Gastrocnemius medialis (tissue), 4 donors: ENCODE data around the gene H2AZ2. TPM values are rescaled to one million over a fixed set of nuclear protein-coding genes. Genes with fewer than 3 reads are reported as not detected.

ENCODE experiments used
- ATAC-seq, 2 donors: fragments of 150-250 bp; one replicate each; pipeline ENCODE4 v1.9.1; 2016
- DNase-seq, 2 donors: peaks; one replicate each; pipeline ENCODE4 v3.0.0-alpha.2; 2019
- H3K27ac ChIP-seq, 4 donors: fragments of 200-600 bp; sonication (generic); 1 replicate in 1 of 4; 2 replicates in 3 of 4; pipeline ENCODE4 v1.5.1; 2016 to 2018; ENCODE audit warnings: mild to moderate bottlenecking in 2 of 4, moderate library complexity in 1 of 4
- H3K27me3 ChIP-seq, 3 donors: fragments of 200-600 bp; sonication (generic) in 2 of 3; 1 replicate in 1 of 3; 2 replicates in 2 of 3; pipeline versions ENCODE4 v1.5.1 to v1.6.0; 2016 to 2019; ENCODE audit warnings: mild to moderate bottlenecking in 1 of 3, moderate library complexity in 1 of 3
- H3K36me3 ChIP-seq, 2 donors: fragments of 200-600 bp; sonication (generic) in 1 of 2; one replicate each; pipeline ENCODE4 v1.5.1; 2017 to 2018
- H3K4me1 ChIP-seq, 2 donors: fragments of 200-600 bp; sonication (generic) in 1 of 2; one replicate each; pipeline ENCODE4 v1.5.1; 2016 to 2017; ENCODE audit warnings: mild to moderate bottlenecking in 2 of 2
- H3K4me3 ChIP-seq, 4 donors: fragments of 200-600 bp; sonication (generic) in 3 of 4; 1 replicate in 1 of 4; 2 replicates in 3 of 4; pipeline ENCODE4 v1.5.1; 2016 to 2019; ENCODE audit warnings: mild to moderate bottlenecking in 2 of 4
- H3K9me3 ChIP-seq, 3 donors: fragments of 200-600 bp; sonication (generic) in 2 of 3; 1 replicate in 1 of 3; 2 replicates in 2 of 3; pipeline ENCODE4 v1.5.1; 2016 to 2019
- POLR2A ChIP-seq, 2 donors: fragments of 450-650 bp; IDR thresholded peaks; one replicate each; pipeline ENCODE4 v1.6.1; 2017; ENCODE audit warnings: antibody characterized with exemption in 2 of 2, mild to moderate bottlenecking in 2 of 2, moderate library complexity in 2 of 2
- in situ Hi-C, 4 donors: fragments of 200-750 bp; cut with MboI; loops; one replicate each; pipeline versions ENCODE4 v1.15.0 to v1.8.0; 2017; ENCODE audit warnings: low sequenced_read_pairs in 4 of 4
- intact Hi-C: fragments of 100-400 bp; cut with DNase I; formaldehyde crosslinking; loops from one replicate; pipeline ENCODE4 v1.15.1; 2023; ENCODE audit warnings: low total_unique reads
- total RNA-seq, 4 donors: library from RNA; depleted of rRNA; stranded (reverse); fragments of >200 nt; gene quantifications; one replicate each; pipeline versions ENCODE4 v1.1.0 to v1.2.3, GENCODE V29; 2016
- TF ChIP-seq, protein P1 (sequence below), 5 experiments: fragments of 450-650 bp in 3 of 5; fragments of 200-600 bp in 2 of 5; sonication (generic) in 2 of 5; IDR thresholded peaks in 4 of 5; conservative IDR thresholded peaks in 1 of 5; 1 replicate in 4 of 5; 2 replicates in 1 of 5; pipeline ENCODE4 v1.5.1; 2016 to 2019; ENCODE audit warnings: antibody characterized with exemption in 5 of 5, mild to moderate bottlenecking in 3 of 5, moderate library complexity in 3 of 5

Gene H2AZ2
- total RNA-seq, 4 donors from 2014 or later: 83.0 to 147 (median 132) TPM

DNA sequence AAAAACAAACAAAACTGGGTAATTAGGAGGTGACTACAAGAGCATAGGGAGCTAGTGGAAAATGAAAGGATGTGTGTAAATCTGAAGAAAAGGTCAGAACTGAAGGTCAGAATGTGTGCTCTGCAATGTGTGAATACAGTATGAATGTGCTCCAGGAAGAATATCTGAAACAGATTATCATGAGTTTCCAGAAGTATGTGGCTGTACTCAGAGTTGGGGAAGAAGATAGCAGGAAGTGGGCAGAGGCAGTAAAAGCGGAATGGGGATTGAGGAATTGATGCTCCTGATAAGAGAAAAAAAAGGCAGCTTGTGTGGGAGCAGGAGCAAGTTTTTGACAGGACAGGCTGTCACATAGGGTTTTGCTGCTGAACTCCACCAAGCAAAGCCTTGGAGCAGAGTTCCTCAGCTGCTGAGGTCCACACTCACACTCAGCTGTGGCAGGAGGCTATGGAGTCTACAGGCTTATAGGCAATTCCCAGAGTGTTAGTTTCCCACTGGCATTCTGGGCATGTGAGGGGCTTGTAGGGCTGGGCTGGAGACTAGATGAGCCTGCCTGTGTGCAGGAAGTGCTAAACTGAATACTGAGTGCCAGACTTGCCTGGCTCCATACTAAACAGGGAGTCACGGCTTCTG is 22.9 kb downstream of the H2AZ2 start:
- in situ Hi-C loops: no loop called here
- intact Hi-C loops: no loop called here

DNA sequence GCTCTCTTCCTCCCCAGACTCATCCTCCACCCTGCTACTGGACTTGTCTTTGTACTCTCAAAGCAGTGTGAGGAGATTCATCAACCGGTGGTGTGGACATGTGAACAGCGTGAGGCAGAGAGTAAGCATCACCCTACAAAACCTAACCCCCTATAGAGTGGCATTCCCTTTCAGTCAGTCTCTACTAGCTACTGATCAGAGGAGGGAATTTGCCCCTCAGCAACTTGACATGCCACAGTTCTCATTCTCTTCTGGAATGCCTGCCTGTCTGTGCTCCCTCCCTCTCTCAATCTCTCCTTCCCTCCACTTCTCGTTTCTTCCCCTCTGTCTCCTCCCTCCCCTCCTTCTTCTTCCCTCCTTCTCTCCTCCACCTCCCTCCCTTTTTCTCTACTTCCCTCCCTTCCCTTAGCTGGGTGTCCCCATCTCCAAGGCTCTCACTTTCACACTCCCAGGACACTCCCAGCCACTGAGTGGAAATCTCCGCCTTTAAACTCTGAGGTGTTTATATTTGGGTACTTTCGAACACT is 24.6 kb downstream of the H2AZ2 start:
- Histone ChIP-seq H3K27me3 (no peaks in the 10 kb centered on the region), H3K27ac (no peak overlapping the region), H3K9me3 (no peaks in the 10 kb centered on the region), H3K4me3 (no peak overlapping the region), H3K36me3 (peaks cover 0 to 10% of the 10 kb centered on the region in 2 donors), H3K4me1 (no peaks in the 10 kb centered on the region)
- intact Hi-C loops (no loop called here), in situ Hi-C loops (no loop called here)
- ATAC-seq (no peak), DNase-seq (no peak)
- TF ChIP-seq, protein P1, sequence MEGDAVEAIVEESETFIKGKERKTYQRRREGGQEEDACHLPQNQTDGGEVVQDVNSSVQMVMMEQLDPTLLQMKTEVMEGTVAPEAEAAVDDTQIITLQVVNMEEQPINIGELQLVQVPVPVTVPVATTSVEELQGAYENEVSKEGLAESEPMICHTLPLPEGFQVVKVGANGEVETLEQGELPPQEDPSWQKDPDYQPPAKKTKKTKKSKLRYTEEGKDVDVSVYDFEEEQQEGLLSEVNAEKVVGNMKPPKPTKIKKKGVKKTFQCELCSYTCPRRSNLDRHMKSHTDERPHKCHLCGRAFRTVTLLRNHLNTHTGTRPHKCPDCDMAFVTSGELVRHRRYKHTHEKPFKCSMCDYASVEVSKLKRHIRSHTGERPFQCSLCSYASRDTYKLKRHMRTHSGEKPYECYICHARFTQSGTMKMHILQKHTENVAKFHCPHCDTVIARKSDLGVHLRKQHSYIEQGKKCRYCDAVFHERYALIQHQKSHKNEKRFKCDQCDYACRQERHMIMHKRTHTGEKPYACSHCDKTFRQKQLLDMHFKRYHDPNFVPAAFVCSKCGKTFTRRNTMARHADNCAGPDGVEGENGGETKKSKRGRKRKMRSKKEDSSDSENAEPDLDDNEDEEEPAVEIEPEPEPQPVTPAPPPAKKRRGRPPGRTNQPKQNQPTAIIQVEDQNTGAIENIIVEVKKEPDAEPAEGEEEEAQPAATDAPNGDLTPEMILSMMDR (IDR thresholded peaks at IDR 0.05 in 4 of 5, conservative IDR thresholded peaks at IDR 0.05 in 1 of 5): no peak
- TF ChIP-seq POLR2A (IDR thresholded peaks at IDR 0.05): no peak

More for the DNA sequence above, 22.9 kb downstream of the H2AZ2 start:
- DNase-seq (no peak), ATAC-seq (no peak)
- no peak overlapping the region for H3K4me3 ChIP-seq
- no peaks in the 10 kb centered on the region for H3K4me1 ChIP-seq
- H3K9me3 ChIP-seq: no peaks in the 10 kb centered on the region
- H3K27ac ChIP-seq: no peak overlapping the region
- no peaks in the 10 kb centered on the region for H3K27me3 ChIP-seq
- peaks cover 0 to 27% of the 10 kb centered on the region in 2 donors for H3K36me3 ChIP-seq
- TF ChIP-seq, protein P1 (IDR thresholded peaks at IDR 0.05 in 4 of 5, conservative IDR thresholded peaks at IDR 0.05 in 1 of 5): no peak
- TF ChIP-seq POLR2A (IDR thresholded peaks at IDR 0.05): no peak

GRCh38 chr7:44819292-44819691 is 28.6 kb downstream of the H2AZ2 start:
- intact Hi-C loops: no loop called here

GRCh38 chr7:44814919-44815318 is 33.0 kb downstream of the H2AZ2 start:
- Histone ChIP-seq H3K36me3 (no peaks in the 10 kb centered on the region), H3K9me3 (no peaks in the 10 kb centered on the region), H3K4me1 (no peaks in the 10 kb centered on the region), H3K4me3 (no peak overlapping the region), H3K27me3 (no peaks in the 10 kb centered on the region), H3K27ac (no peak overlapping the region)
- ATAC-seq (no peak), DNase-seq (no peak)
- in situ Hi-C loops: no loop called here
- intact Hi-C loops: no loop called here
- no peak for TF ChIP-seq POLR2A (IDR thresholded peaks at IDR 0.05)
- TF ChIP-seq, protein P1 (IDR thresholded peaks at IDR 0.05 in 4 of 5, conservative IDR thresholded peaks at IDR 0.05 in 1 of 5): no peak

More at GRCh38 chr7:44819292-44819691, 28.6 kb downstream of the H2AZ2 start:
- Histone ChIP-seq H3K27me3 (no peaks in the 10 kb centered on the region), H3K4me1 (no peaks in the 10 kb centered on the region), H3K27ac (no peak overlapping the region), H3K9me3 (no peaks in the 10 kb centered on the region), H3K36me3 (no peaks in the 10 kb centered on the region), H3K4me3 (no peak overlapping the region)
- DNase-seq (no peak), ATAC-seq (no peak)
- in situ Hi-C loops: no loop called here
- TF ChIP-seq, protein P1 (IDR thresholded peaks at IDR 0.05 in 4 of 5, conservative IDR thresholded peaks at IDR 0.05 in 1 of 5): no peak
- no peak for TF ChIP-seq POLR2A (IDR thresholded peaks at IDR 0.05)
